GM21447 (cell line): ENCODE results near the gene SATB2.

ENCODE experiments used
- ATAC-seq: cut with Tn5 transposase; IDR thresholded peaks from one replicate; pipeline ENCODE4 v1.9.1; 2021; ENCODE audit not compliant: unreplicated experiment

SATB2 gene

DNA sequence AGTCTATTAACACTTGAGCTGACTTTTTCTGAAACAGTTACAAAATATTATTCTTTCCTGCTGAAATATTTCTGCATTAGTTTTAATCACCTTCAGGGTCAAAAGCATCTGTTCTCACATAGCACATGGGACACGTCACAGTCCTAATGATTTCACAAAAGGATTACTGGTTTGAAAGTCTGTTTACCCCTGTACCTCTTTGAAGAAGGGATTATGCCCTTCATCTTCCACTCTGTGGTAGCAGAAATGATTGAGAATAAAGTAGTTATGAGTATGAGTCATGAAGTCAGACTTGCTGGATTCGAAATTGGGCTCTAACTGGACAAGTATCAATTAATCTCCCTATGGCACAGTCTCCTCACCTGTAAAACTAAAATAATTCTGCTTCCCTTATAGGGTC lies 121.2 kb downstream of the SATB2 start:
- no peak for ATAC-seq

DNA sequence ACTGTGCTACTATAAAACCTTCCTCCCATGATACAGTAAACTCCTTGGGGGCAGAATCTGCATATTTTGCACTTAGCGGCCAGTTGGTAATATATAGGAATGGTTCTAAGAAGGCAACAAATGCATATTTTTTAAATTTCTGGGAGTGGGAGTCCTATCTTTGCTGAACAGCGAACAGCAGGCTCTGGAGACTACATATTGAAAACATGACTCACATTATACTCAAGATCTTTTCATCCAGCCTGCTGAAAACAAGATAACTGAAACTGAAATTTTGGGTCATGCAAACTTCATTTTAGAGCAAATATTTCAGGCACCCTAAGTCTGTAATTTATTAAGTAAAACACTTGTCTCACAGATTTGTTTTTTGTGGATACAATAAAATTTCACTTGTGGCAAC lies 122.2 kb downstream of the SATB2 start:
- no peak for ATAC-seq

- ATAC-seq = no peak
Measured at GRCh38 chr2:199329466-199329865, 128.3 kb downstream of the SATB2 start.

DNA sequence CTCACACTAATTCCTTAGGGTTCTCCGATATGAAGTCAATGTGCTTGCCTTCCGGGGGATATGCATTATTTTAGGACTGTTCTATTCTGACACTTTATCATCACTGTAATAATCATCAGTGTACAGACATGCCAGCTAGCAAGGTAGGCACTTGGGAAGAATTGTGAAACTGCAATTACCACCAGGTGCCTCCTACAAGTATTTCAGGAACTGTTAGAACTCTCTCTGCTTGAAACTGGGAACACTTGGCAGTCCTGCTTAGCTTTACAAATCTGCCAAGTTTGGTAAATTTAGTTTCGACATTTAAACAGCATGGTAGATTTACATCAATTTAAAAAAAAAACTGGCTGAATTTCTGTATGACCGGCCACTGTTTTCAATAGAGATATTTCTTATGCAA lies 128.7 kb downstream of the SATB2 start:
- no peak for ATAC-seq

GRCh38 chr2:199325881-199326280 lies 131.9 kb downstream of the SATB2 start:
- no peak for ATAC-seq

DNA sequence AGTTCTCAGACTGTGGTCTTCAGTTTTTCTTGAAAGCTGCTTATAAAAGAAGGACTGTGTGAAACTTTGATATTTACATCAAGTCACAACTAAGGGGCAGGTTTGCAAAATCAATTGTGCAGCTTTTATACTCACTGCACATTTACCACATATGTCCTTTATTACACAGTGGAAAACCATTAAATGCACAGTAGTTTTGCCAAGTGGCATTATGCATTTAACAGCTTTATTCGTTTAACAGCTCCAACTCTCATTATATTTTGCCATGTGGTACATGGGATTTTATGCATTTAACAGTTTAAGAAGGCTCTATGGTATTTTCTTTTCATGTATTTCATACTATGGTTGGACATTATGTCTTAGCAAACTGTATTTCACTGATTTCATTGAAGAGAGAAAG lies 135.6 kb downstream of the SATB2 start:
- ATAC-seq = no peak

DNA sequence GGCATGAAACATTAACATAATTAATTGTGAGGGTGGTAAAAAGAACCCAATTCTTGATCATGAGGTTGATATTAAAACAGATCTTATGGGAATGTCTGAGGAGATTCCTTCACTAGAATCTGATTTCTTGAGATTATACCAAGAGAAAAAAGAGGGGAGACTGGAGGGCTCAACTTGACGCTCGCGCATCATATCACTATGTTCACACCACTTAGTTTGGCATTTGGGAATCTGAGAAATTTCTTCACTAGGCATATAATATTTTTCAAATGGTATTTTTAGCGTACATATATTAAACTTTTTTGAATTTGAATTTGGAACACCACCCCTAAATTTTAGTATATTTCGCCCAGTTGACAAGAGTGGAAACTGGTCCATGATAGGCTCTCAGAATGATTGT lies 140.1 kb downstream of the SATB2 start:
- ATAC-seq = no peak

DNA sequence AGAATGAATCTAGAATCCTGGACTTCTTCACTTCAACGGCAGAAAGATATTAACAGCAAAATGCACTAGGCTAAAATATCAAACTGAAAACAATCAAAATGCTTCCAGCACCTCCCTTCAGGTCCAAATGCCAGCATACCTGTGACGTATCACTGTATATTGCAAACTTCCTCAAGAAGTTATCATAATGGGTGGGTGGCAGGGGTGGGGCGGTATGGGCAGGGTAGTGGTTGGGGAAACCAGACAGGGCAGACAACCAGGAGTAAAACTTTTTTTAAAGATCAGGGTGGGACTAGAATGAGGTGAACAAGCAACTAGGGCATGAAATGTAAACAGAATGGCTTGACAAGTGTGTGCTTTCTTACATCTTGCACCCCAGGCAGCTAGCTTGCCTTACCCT lies 140.9 kb downstream of the SATB2 start:
- no peak for ATAC-seq

DNA sequence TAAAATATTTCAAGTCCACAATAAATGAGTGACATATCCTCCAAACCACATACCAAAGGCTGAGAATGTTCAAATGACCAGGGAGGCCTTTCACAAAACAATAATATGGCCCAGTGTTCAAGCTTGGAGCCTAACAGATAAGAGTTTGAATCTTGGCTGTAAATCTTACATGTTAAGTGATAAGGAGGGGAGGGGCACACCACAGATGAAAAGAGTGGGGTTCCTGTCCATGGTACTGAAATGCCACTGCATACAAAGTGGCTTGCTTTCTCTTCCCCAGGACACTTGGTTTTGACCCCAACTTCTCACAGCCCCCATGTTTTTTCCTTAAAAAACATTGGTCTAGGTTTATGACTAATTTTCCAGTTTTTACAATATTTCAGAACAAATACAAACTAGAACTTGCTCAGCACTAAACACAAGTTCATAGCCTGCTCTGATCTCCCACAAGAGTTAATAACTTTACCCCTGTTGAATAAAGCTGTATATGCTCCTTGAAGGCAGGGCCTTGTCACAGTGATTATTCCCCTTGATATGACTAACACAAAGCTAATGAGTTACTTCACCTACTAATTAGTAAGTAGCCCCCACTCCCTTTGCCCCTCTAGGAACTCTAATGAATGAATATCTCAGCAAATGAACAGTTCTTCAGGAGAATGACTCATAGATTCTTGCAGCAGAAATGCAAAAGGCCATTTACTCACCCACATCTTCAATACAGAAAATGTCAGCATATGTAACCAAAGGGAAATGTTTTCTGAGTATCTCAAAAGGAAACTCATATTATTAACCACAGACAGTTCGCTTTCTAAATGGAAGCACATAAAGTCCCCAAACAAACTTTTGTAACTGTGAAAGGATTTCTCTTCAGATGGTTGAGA lies 142.2 kb downstream of the SATB2 start:
- ATAC-seq = no peak

GRCh38 chr2:199312931-199313330 lies 144.8 kb downstream of the SATB2 start:
- no peak for ATAC-seq

- ATAC-seq = no peak
Measured at GRCh38 chr2:199310771-199311585, 146.8 kb downstream of the SATB2 start.

GRCh38 chr2:199309973-199310372 lies 147.8 kb downstream of the SATB2 start:
- ATAC-seq = no peak

- no peak for ATAC-seq
Measured at GRCh38 chr2:199309411-199309810, 148.3 kb downstream of the SATB2 start.

GRCh38 chr2:199308567-199308966 lies 149.2 kb downstream of the SATB2 start:
- no peak for ATAC-seq

DNA sequence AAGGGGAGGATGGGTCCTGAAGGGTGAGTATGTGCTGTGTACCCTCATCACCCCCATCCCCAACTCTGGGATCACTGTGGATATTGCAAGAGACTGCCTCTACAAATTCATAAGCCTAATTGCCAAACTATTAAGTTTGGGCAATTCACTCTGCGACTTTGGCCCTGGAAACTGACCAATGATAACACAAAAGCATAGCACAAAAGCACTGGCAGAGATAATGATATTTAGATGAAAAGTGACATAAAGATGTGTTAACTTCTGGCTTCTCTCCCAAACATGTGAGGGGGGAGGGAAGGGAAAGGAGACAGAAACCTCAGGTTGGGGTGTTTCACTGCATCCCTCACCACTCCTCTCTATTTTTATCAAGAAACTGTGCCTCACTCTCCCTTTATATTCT lies 150.3 kb downstream of the SATB2 start:
- ATAC-seq = no peak

DNA sequence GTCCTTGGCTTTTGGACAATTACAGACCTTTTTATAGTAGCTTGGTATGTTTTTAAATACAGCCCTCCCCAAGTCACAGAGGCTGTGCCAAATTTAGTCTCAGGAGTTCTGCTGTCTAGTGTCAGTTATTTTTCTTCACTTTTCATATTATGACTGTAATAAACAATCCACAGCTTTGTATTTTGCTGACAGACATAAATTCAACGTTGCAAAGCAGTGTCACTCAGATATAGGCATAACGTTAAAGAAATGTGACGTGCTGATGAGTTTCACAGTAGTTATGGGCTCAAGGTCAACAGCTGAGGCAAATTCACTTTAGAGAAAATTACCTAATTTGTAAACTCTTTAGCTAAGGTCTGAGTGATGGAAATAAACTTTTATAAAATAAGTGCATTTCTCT lies 151.6 kb downstream of the SATB2 start:
- ATAC-seq = no peak

GRCh38 chr2:199303728-199304177 lies 154.0 kb downstream of the SATB2 start:
- no peak for ATAC-seq

- ATAC-seq = no peak
Measured at GRCh38 chr2:199302851-199303250, 154.9 kb downstream of the SATB2 start.

DNA sequence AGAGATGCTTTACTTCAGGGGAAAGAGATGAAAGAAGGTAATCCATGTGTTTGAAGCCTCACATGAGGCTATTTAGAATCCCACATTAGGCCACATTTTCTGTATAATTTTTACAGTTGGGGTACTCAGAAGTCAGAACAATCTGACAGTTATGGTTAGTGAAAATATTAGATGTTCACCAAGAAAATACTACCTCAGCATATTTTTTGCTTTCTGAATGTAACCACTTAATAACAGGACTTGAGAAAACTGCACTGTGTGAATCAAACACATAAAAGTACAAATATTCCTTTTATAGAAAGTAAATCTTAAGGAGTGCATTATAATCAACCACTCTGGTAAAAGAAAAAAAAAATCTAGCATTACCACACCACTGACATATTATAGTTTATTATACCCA lies 169.3 kb downstream of the SATB2 start:
- ATAC-seq = no peak

GRCh38 chr2:199282309-199282708 lies 175.4 kb downstream of the SATB2 start:
- ATAC-seq = no peak

DNA sequence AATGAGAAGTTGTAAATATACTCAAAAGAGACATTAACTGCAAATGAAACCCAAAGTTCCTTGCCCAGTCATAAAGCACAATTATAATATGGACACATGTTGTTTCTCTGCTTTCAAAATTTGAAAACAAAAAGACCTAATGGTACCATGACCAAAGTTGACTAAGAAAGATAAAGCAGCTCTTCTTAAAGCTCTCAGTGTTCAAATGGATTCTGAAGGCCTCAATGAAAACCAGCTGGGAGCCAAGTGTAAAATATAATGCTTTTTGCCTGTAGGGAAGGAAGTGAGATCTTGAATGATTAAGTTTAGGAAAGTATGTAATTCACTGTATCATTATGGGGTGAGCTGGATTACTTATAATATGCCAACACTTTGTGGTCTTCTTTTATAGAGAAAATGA lies 178.6 kb downstream of the SATB2 start:
- ATAC-seq = no peak

DNA sequence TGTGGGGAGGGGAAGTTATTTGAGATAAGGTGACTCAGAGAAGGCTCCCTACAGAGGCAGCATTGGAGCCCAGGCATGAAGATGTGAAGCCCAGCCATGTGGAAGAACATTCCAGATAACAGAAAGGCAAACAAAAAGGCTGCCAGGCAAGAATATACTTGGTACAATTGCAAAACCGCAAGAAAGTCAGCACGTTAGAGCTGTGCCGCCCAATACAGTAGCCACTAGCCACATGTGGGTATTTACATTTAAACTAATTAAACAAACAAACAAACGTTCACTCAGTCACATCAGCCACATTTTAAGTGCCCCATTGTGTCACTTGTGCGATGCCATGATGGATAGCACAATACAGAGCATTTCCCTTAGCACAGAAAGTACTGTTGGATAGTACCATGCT lies 179.6 kb downstream of the SATB2 start:
- ATAC-seq = no peak
